K562 (cell line): ENCODE data around the gene TDRD12. TPM values are rescaled to one million over a fixed set of nuclear protein-coding genes. Genes with fewer than 3 reads are reported as not detected.

Source experiments
- ATAC-seq: fragments of 200-7000 bp; cut with Tn5 transposase; 3 replicates; pipeline ENCODE4 v1.9.1; 2020; ENCODE audit warnings: moderate library complexity
- BruUV-seq: library from RNA; stranded (reverse); fragments of 400-500 nt; replicated peaks from 2 replicates; lab custom pipeline; 2021; lab: Mats Ljungman, UMichigan
- CTCF ChIA-PET: fragments of 300-600 bp; formaldehyde crosslinking; extraction: SDS; loops from one replicate; lab custom pipeline; 2021; ENCODE audit warnings: low intra/inter-chr PET ratio; lab: Yijun Ruan, JAX
- POLR2A ChIA-PET: fragments of 300-600, 350-650 bp; sonication (Branson Sonifier 250); formaldehyde crosslinking; extraction: SDS; loops from one replicate; lab custom pipeline; 2021; ENCODE audit warnings: antibody characterized with exemption, inconsistent platforms; lab: Yijun Ruan, JAX
- DNase-seq, 4 experiments: peaks; one replicate each; pipeline versions ENCODE4 v3.0.0 to v3.0.0-alpha.2; 2011 to 2018; ENCODE audit warnings: low spot score in 3 of 4, mixed read lengths in 3 of 4; ENCODE audit errors: extremely low read depth in 1 of 4
- FAIRE-seq: peaks from 2 replicates; lab custom pipeline; 2011; peaks lifted over from hg19 to GRCh38; lab: Jason Lieb, UNC
- H2AFZ ChIP-seq: 2 replicates; pipeline ENCODE4 v1.6.0; 2011; ENCODE audit warnings: low read depth, low read length, control low read depth, inconsistent platforms
- H3K27ac ChIP-seq: fragments of 200-600 bp; 3 replicates; pipeline ENCODE4 v1.8.0; 2011; ENCODE audit warnings: low read depth, mild to moderate bottlenecking, control low read depth, inconsistent platforms, low read length, moderate library complexity, mixed read lengths; ENCODE audit errors: extremely low read depth
- H3K27me3 ChIP-seq, 2 experiments: fragments of 300-600 bp in 1 of 2; 2 replicates in 1 of 2; 3 replicates in 1 of 2; pipeline versions ENCODE4 v1.6.0 to v1.8.0; 2011; ENCODE audit warnings: inconsistent platforms in 2 of 2, low read length in 2 of 2, mild to moderate bottlenecking in 1 of 2, mixed read lengths in 1 of 2, moderate library complexity in 1 of 2; ENCODE audit not compliant: control insufficient read depth in 2 of 2, insufficient read depth in 2 of 2
- H3K36me3 ChIP-seq: fragments of 300-600 bp; 3 replicates; pipeline ENCODE4 v1.8.0; 2011; ENCODE audit warnings: mild to moderate bottlenecking, low read length, inconsistent platforms; ENCODE audit not compliant: control insufficient read depth, insufficient read depth
- H3K4me1 ChIP-seq, 2 experiments: fragments of 200-600 bp in 1 of 2; replicated peaks in 1 of 2; 2 replicates in 1 of 2; 3 replicates in 1 of 2; pipeline versions ENCODE4 v1.5.1 to v1.8.0; 2011; ENCODE audit warnings: inconsistent platforms in 2 of 2, low read length in 2 of 2, mild to moderate bottlenecking in 1 of 2, mixed read lengths in 1 of 2, moderate library complexity in 1 of 2; ENCODE audit not compliant: control insufficient read depth in 2 of 2, insufficient read depth in 2 of 2
- H3K4me2 ChIP-seq: 2 replicates; pipeline ENCODE4 v1.6.1; 2011; ENCODE audit warnings: low read length, control low read depth, inconsistent platforms, mixed read lengths; ENCODE audit not compliant: insufficient read depth
- H3K4me3 ChIP-seq: fragments of 200-600 bp; sonication (generic), shearing (Covaris generic); 2 replicates; pipeline ENCODE4 v1.5.1; 2016; ENCODE audit warnings: control low read depth, inconsistent platforms
- H3K79me2 ChIP-seq: fragments of 200-600 bp; 3 replicates; pipeline ENCODE4 v1.8.0; 2011; ENCODE audit warnings: low read length, inconsistent platforms; ENCODE audit not compliant: control insufficient read depth, insufficient read depth
- H3K9ac ChIP-seq, 2 experiments: 2 replicates each; pipeline versions ENCODE4 v1.6.0 to v1.6.1; 2011; ENCODE audit warnings: low read depth in 2 of 2, low read length in 2 of 2, control low read depth in 1 of 2, inconsistent platforms in 1 of 2, mild to moderate bottlenecking in 1 of 2, mixed read lengths in 1 of 2; ENCODE audit not compliant: insufficient read depth in 1 of 2
- H3K9me1 ChIP-seq: one replicate; pipeline ENCODE4 v1.6.0; 2011; ENCODE audit warnings: inconsistent platforms, mild to moderate bottlenecking, low read length, moderate library complexity; ENCODE audit not compliant: control insufficient read depth, insufficient read depth
- H3K9me3 ChIP-seq: replicated peaks from 2 replicates; pipeline ENCODE4 v1.5.1; 2011; ENCODE audit warnings: low read depth, low read length, inconsistent platforms; ENCODE audit not compliant: control insufficient read depth, insufficient read depth
- H4K20me1 ChIP-seq: replicated peaks from 2 replicates; pipeline ENCODE4 v1.6.1; 2011; ENCODE audit warnings: low read length, inconsistent platforms, mixed read lengths; ENCODE audit not compliant: control insufficient read depth, insufficient read depth
- ATF6 ChIP-seq: sonication (generic); formaldehyde crosslinking; IDR thresholded peaks from 2 replicates; pipeline ENCODE4 v1.4.0; 2020; ENCODE audit warnings: mild to moderate bottlenecking, missing genetic modification reagents
- BCOR ChIP-seq: fragments of 450-650 bp; IDR thresholded peaks from 2 replicates; pipeline ENCODE4 v1.6.1; 2016
- CBX5 ChIP-seq: IDR thresholded peaks from 2 replicates; pipeline ENCODE4 v1.6.1; 2014; ENCODE audit warnings: low read depth, borderline replicate concordance
- DLX4 ChIP-seq: fragments of 250-450 bp; sonication (Bioruptor Pico); IDR thresholded peaks from 2 replicates; pipeline ENCODE4 v1.6.1; 2021; ENCODE audit warnings: mild to moderate bottlenecking
- GTF3C2 ChIP-seq: IDR thresholded peaks from 3 replicates; pipeline ENCODE4 v1.6.1; 2011; ENCODE audit warnings: borderline replicate concordance, mild to moderate bottlenecking, moderate library complexity; ENCODE audit not compliant: insufficient read length; ENCODE audit errors: extremely low read depth
- KDM2B ChIP-seq: fragments of 250-450 bp; sonication (Bioruptor Pico); IDR thresholded peaks from 2 replicates; pipeline ENCODE4 v1.8.0; 2021; ENCODE audit warnings: mild to moderate bottlenecking, moderate library complexity
- MAFF ChIP-seq: IDR thresholded peaks from 2 replicates; pipeline ENCODE4 v1.6.1; 2012; ENCODE audit warnings: low read length, improper control_type of control experiment
- MEF2D ChIP-seq: conservative IDR thresholded peaks from 2 replicates; pipeline ENCODE4 v1.6.1; 2016; ENCODE audit warnings: low read depth, missing genetic modification characterization, missing compliant biosample characterization
- RUNX1 ChIP-seq: sonication (generic); IDR thresholded peaks from 2 replicates; pipeline ENCODE4 v1.6.1; 2016; ENCODE audit warnings: antibody characterized with exemption, low read depth
- XRCC5 ChIP-seq: fragments of 200-400 bp; formaldehyde crosslinking; IDR thresholded peaks from 2 replicates; pipeline ENCODE4 v1.6.1; 2017; ENCODE audit warnings: low read depth, mild to moderate bottlenecking, low read length
- ZFP30 ChIP-seq: fragments of 250-450 bp; sonication (Bioruptor Pico); IDR thresholded peaks from 2 replicates; pipeline ENCODE4 v1.8.0; 2022; ENCODE audit warnings: moderate library complexity, mild to moderate bottlenecking, inconsistent platforms, borderline replicate concordance
- ZNF174 ChIP-seq: fragments of 250-450 bp; sonication (Bioruptor Pico); IDR thresholded peaks from 2 replicates; pipeline ENCODE4 v1.4.0; 2020; ENCODE audit warnings: mild to moderate bottlenecking
- ZNF764 ChIP-seq: fragments of 250-450 bp; sonication (Bioruptor Pico); IDR thresholded peaks from 2 replicates; pipeline ENCODE4 v1.4.0; 2020; ENCODE audit warnings: low read depth, mild to moderate bottlenecking, moderate library complexity
- ZNF830 ChIP-seq: fragments of 250-450 bp; sonication (Bioruptor Pico); IDR thresholded peaks from 2 replicates; pipeline ENCODE4 v1.5.0; 2021; ENCODE audit warnings: mild to moderate bottlenecking
- WGBS: fragments of 100-300 bp; shearing (Covaris generic); methylation state at CpG from one replicate; pipeline ENCODE4 v1.1.6; 2016; ENCODE audit warnings: low coverage, mixed read lengths; ENCODE audit not compliant: insufficient coverage; ENCODE audit errors: missing lambda C conversion rate; 5-methylcytosine and 5-hydroxymethylcytosine counted together
- in situ Hi-C: fragments of 300-500 bp; cut with MboI; formaldehyde crosslinking; loops from 4 replicates; pipeline ENCODE4 v1.15.0; 2018; ENCODE audit warnings: inconsistent platforms, mixed read lengths
- intact Hi-C: fragments of 100-400 bp; cut with micrococcal nuclease; formaldehyde crosslinking; loops from 2 replicates; pipeline ENCODE4 v1.14.2; 2022
- polyA plus RNA-seq, 8 experiments: library from polyadenylated mRNA; depleted of rRNA in 4 of 8; stranded (reverse) in 5 of 8; unstranded in 3 of 8; fragments of >200 nt; fragmentation: Nextera tagmentation in 2 of 8; fragmentation: Illumina TruSeq in 1 of 8; extraction: Ambion mirVana in 2 of 8; extraction: Trizol in 1 of 8; gene quantifications; 2 replicates each; pipeline versions ENCODE4 v1.2.1 to v1.2.3, GENCODE V29; 2011 to 2014; ENCODE audit warnings: inconsistent platforms in 1 of 8, missing spikeins in 1 of 8
- total RNA-seq, 7 experiments: library from RNA; depleted of rRNA in 6 of 7; stranded (reverse); fragments of >200 nt in 6 of 7; fragmentation: Illumina TruSeq in 2 of 7; extraction: Trizol in 2 of 7; gene quantifications; 2 replicates each; pipeline versions ENCODE4 v1.2.1 to v1.2.3, GENCODE V29; 2011 to 2021; ENCODE audit warnings: low replicate concordance in 1 of 7

Gene TDRD12
- total and polyA plus RNA-seq, 9 of the 15 experiments (the other 6 are each of a cell fraction or from before 2014, with no cell fraction given): 0.03 TPM; not detected in 8

GRCh38 chr19:32869369-32869965 lies 149.9 kb downstream of the TDRD12 start, which contains the start of gene SLC7A9:
SLC7A9 (minus strand) TSS chr19:32869767; CDS start chr19:32868534, 1,233 bp downstream.
- in situ Hi-C loops: no loop called here
- Histone ChIP-seq H3K9me1 (no peaks in the 10 kb centered on the region), H3K4me1 (peaks cover 0 to 4% of the 10 kb centered on the region in 2 experiments; a peak in 1 of 5 replicates), H3K4me3 (no peak within 1 kb of the TSS), H3K36me3 (no peaks in the 10 kb centered on the region), H3K79me2 (no peaks in the 10 kb centered on the region), H3K27me3 (peaks cover 22 to 56% of the 10 kb centered on the region in 2 experiments), H2AFZ (no peak within 1 kb of the TSS), H3K27ac (no peak within 1 kb of the TSS), H4K20me1 (0 out of 2 replicates have a peak, but pooled peaks cover 10% of the 10 kb centered on the region), H3K9ac (no peak within 1 kb of the TSS; a peak in 1 of 4 replicates), H3K4me2 (no peak within 1 kb of the TSS), H3K9me3 (no peaks in the 10 kb centered on the region)
- ChIA-PET POLR2A (interaction anchor here (0.6 to 0.7 kb wide), 2 partner anchors 15 to 25 kb away, joined by 3 to 4 read pairs; no protein-coding TSS in a partner anchor), CTCF (no interaction called here)
- intact Hi-C loops: no loop called here
- TF ChIP-seq ZFP30 (CRISPR knock-in tag): no peak
- TF ChIP-seq XRCC5: no peak
- TF ChIP-seq GTF3C2: no peak
- TF ChIP-seq MEF2D (tag): no peak
- no peak for TF ChIP-seq BCOR
- TF ChIP-seq RUNX1: no peak
- no peak for TF ChIP-seq DLX4 (CRISPR knock-in tag)
- no peak for TF ChIP-seq KDM2B (CRISPR knock-in tag)
- no peak for TF ChIP-seq ZNF830
- TF ChIP-seq CBX5: no peak
- no peak for TF ChIP-seq MAFF
- no peak for TF ChIP-seq ATF6 (CRISPR knock-in tag)
- no peak for TF ChIP-seq ZNF174 (CRISPR knock-in tag)
- no peak for TF ChIP-seq ZNF764 (CRISPR knock-in tag)
- WGBS: 23% methylated on average over 13 of the region's 14 CpGs
- ATAC-seq (no peak), DNase-seq (no peak), FAIRE-seq (no peak)
- BruUV-seq: no TSS peak
